ENCODE measurements around the gene ZNF451. TPM values are rescaled to one million over a fixed set of nuclear protein-coding genes. Genes with fewer than 3 reads are reported as not detected.
"Not testable (repeated sequence)": the region's sequence is repeated elsewhere in the genome, so short reads cannot be mapped to it uniquely, and the experiment has no call there.

ZNF451 gene
- total and polyA plus RNA-seq, 9 donors: 11.8 to 65.9 (median 56.5) TPM

- Histone ChIP-seq H3K4me3 (peak within 1 kb of the TSS; percentile 58), H3K27ac (peak within 1 kb of the TSS in 1 of 2 donors; percentile 80)
- H3K27me3 ChIP-seq; H3K4me1 ChIP-seq (ENCODE audit: insufficient read depth); H3K36me3 ChIP-seq; H3K9me3 ChIP-seq; intact Hi-C loops (cut with DNase I): not testable (repeated sequence)
- DNase-seq: peak; percentile 87 to 90 (median 88)
- 0 to 1% (median 0%) methylated on average over 41 to 47 of the region's 78 CpGs for WGBS, 3 donors
- TF ChIP-seq POLR2A (IDR thresholded peaks at IDR 0.05): peak; percentile 66
Observed at GRCh38 chr6:57046332-57047256, 43.4 kb upstream of the ZNF451 start, which contains the start of gene KIAA1586. Gene KIAA1586, plus strand, starts transcription at chr6:57046693. Its CDS starts 63 bp downstream, at chr6:57046756.

- H3K36me3 ChIP-seq; H3K4me1 ChIP-seq (ENCODE audit: insufficient read depth); DNase-seq; H3K27ac ChIP-seq; H3K27me3 ChIP-seq; intact Hi-C loops (cut with DNase I); H3K9me3 ChIP-seq; H3K4me3 ChIP-seq: not testable (repeated sequence)
- WGBS, 3 donors: no CpG with 5 or more reads among the region's 5 CpGs
Observed at GRCh38 chr6:57047257-57047585, 42.8 kb upstream of the ZNF451 start.

GRCh38 chr6:57047859-57048258, 42.1 kb upstream of the ZNF451 start:
- 39 to 68% (median 45%) methylated on average over 6 of the region's 6 CpGs for WGBS, 3 donors
- H3K27me3 ChIP-seq; H3K9me3 ChIP-seq; H3K4me3 ChIP-seq; H3K36me3 ChIP-seq; DNase-seq; intact Hi-C loops (cut with DNase I); H3K4me1 ChIP-seq (ENCODE audit: insufficient read depth); H3K27ac ChIP-seq: not testable (repeated sequence)

DNA sequence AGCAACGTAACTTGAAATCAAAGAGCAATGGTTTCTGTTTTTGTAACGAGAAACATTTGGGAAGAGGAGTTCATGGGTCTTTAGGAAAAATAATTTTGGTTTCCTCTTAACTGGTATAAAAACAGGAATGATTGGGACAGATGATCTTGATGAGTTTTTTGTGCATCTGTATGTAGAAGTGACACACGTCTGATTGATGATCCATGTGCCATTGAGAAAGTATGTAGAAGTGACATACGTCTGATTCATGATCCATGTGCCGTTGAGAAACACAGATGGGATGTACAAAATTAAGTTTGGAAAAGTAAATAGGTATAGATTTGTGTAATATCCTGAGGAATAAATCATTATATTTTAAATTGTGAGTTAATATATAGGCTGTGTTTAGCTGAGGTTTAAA, 41.4 kb upstream of the ZNF451 start:
- intact Hi-C loops (cut with DNase I): no loop called here

DNA sequence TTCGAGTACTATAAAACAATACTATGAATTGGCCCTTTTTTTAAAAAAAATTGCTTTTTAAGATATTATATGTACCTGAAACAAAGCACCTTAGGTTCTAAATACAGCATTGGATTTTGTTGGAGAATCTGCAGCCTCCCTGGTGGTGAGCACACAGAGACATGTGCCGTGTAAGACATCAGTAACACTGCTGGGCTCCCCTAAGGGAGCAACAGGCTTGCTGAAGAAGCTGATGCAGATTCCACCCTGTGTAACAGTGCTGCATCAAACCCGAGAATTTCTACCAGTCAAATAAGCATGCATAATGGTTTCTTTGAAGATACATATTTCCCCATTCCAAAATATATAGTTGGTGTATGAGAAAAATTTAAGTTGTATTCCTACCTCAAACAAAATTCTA, 26.1 kb upstream of the ZNF451 start:
- TF ChIP-seq, protein P1, sequence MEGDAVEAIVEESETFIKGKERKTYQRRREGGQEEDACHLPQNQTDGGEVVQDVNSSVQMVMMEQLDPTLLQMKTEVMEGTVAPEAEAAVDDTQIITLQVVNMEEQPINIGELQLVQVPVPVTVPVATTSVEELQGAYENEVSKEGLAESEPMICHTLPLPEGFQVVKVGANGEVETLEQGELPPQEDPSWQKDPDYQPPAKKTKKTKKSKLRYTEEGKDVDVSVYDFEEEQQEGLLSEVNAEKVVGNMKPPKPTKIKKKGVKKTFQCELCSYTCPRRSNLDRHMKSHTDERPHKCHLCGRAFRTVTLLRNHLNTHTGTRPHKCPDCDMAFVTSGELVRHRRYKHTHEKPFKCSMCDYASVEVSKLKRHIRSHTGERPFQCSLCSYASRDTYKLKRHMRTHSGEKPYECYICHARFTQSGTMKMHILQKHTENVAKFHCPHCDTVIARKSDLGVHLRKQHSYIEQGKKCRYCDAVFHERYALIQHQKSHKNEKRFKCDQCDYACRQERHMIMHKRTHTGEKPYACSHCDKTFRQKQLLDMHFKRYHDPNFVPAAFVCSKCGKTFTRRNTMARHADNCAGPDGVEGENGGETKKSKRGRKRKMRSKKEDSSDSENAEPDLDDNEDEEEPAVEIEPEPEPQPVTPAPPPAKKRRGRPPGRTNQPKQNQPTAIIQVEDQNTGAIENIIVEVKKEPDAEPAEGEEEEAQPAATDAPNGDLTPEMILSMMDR (IDR thresholded peaks at IDR 0.05): no peak
- no peak overlapping the region for H3K4me3 ChIP-seq
- H3K27me3 ChIP-seq: no peaks in the 10 kb centered on the region
- DNase-seq: no peak
- H3K4me1 ChIP-seq (ENCODE audit: insufficient read depth): no peaks in the 10 kb centered on the region
- no peaks in the 10 kb centered on the region for H3K36me3 ChIP-seq
- H3K27ac ChIP-seq: no peak overlapping the region
- intact Hi-C loops (cut with DNase I): no loop called here
- no peaks in the 10 kb centered on the region for H3K9me3 ChIP-seq
- 81 to 87% (median 84%) methylated on average over 3 of the region's 3 CpGs for WGBS, 3 donors

More for the DNA sequence above, 41.4 kb upstream of the ZNF451 start:
- no peak for DNase-seq
- TF ChIP-seq POLR2A (IDR thresholded peaks at IDR 0.05): no peak
- TF ChIP-seq EP300 (IDR thresholded peaks at IDR 0.05): no peak
- TF ChIP-seq, protein P1 (IDR thresholded peaks at IDR 0.05): no peak
- H3K4me1 ChIP-seq (ENCODE audit: insufficient read depth): no peaks in the 10 kb centered on the region
- no peaks in the 10 kb centered on the region for H3K27me3 ChIP-seq
- H3K4me3 ChIP-seq: no peak overlapping the region
- no peak overlapping the region for H3K27ac ChIP-seq
- H3K36me3 ChIP-seq: no peaks in the 10 kb centered on the region
- H3K9me3 ChIP-seq: no peaks in the 10 kb centered on the region
- 38 to 62% (median 44%) methylated on average over 5 of the region's 5 CpGs for WGBS, 3 donors

GRCh38 chr6:57064809-57065208, 25.2 kb upstream of the ZNF451 start:
- Histone ChIP-seq H3K9me3 (no peaks in the 10 kb centered on the region), H3K27me3 (no peaks in the 10 kb centered on the region), H3K27ac (no peak overlapping the region), H3K36me3 (no peaks in the 10 kb centered on the region), H3K4me3 (no peak overlapping the region), H3K4me1 (ENCODE audit: insufficient read depth) (no peaks in the 10 kb centered on the region)
- no peak for DNase-seq
- WGBS, 3 donors: 71 to 88% (median 82%) methylated on average over 1 of the region's 1 CpG
- TF ChIP-seq POLR2A (IDR thresholded peaks at IDR 0.05): no peak
- TF ChIP-seq EP300 (IDR thresholded peaks at IDR 0.05): no peak
- TF ChIP-seq, protein P1 (IDR thresholded peaks at IDR 0.05): no peak
- intact Hi-C loops (cut with DNase I): no loop called here

Data from ovary (tissue), 9 donors.